Kidney epithelial cell (primary cell): ENCODE results near the gene E2F1. TPM values are rescaled to one million over a fixed set of nuclear protein-coding genes. Genes with fewer than 3 reads are reported as not detected.
A peak's percentile ranks its signal among the peaks of the same experiment; 100 is the strongest.

ENCODE experiments used
- DNase-seq: peaks from one replicate; pipeline ENCODE4 v3.0.0-alpha.2; 2010; ENCODE audit warnings: low read depth
- H3K27me3 ChIP-seq: 2 replicates; pipeline ENCODE4 v1.6.0; 2011; ENCODE audit warnings: low read length; ENCODE audit not compliant: control insufficient read depth, insufficient read depth
- H3K36me3 ChIP-seq: 2 replicates; pipeline ENCODE4 v1.5.1; 2011; ENCODE audit warnings: low read length; ENCODE audit not compliant: control insufficient read depth, insufficient read depth
- H3K4me3 ChIP-seq: 2 replicates; pipeline ENCODE4 v1.5.1; 2011; ENCODE audit warnings: low read depth, mild to moderate bottlenecking, control low read depth, low read length
- CTCF ChIP-seq: IDR thresholded peaks from 2 replicates; pipeline ENCODE4 v1.5.1; 2011; ENCODE audit warnings: mild to moderate bottlenecking, moderate library complexity, low read length, control low read depth, inconsistent platforms; ENCODE audit not compliant: insufficient read depth, poor library complexity, severe bottlenecking
- total RNA-seq: library from RNA; depleted of rRNA; stranded (reverse); fragments of >200 nt; gene quantifications from 2 replicates; pipeline ENCODE4 v1.2.3, GENCODE V29; 2015

E2F1 gene
- total RNA-seq, 1 donor from 2014 or later, result 4.1 TPM

DNA sequence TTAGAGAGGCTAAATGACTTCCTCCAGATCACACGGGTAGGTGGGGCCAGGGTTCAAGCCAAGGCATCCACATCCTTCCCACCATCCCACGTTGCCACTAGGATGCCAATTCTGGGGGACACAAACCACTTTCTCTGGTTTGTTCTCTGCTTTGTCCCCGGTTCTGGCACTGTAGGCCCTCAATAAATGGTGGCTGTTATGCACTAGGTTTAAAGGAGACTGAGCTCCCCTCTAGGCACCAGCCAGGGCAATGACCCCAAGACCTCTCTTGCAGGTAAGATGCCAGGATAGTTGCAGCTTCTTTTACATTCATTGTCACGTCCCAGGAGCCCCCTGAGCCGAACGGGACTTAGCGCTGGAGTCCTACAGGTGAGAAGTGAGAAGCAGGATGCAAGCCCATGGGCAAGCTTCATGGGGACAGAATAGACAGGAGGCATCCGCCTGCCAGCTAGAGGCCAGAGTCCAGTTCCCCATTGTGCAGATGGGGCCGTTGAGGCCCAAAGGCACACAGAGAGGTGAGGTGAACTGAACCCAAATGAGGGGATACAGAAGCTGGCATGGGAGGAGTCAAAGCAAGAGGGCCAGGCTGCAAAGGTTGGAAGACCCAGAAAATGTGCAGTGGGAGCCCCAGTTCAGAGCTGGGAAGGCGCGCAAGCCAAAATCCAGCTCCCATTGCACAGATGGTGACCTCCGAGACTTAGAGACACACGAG lies 33.2 kb upstream of the E2F1 start:
- TF ChIP-seq CTCF, result no peak
- H3K4me3 ChIP-seq, result peak overlapping the region; percentile 69
- no peaks in the 10 kb centered on the region for H3K36me3 ChIP-seq
- no peak for DNase-seq
- no peaks in the 10 kb centered on the region for H3K27me3 ChIP-seq

DNA sequence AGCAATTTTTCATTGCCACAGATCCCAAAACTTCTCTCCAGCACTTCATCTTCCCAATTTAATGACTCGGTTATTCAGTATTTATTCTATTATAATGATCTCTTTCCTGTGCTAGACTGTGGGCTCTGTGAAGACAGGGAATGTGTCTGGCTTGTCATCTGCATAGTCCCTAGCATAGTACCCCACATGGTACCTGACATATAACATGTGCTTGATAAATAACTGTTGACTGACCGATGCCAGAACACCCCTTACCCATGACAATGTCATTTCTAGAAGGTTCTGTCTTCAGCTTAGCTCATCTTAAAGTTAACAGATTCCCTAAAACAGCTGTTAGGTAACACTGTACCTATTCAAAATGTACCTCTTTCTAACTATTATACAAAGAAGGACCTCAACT lies 30.3 kb upstream of the E2F1 start:
- DNase-seq, result no peak
- Histone ChIP-seq H3K4me3 (no peak overlapping the region), H3K27me3 (no peaks in the 10 kb centered on the region), H3K36me3 (no peaks in the 10 kb centered on the region)
- TF ChIP-seq CTCF, result no peak

DNA sequence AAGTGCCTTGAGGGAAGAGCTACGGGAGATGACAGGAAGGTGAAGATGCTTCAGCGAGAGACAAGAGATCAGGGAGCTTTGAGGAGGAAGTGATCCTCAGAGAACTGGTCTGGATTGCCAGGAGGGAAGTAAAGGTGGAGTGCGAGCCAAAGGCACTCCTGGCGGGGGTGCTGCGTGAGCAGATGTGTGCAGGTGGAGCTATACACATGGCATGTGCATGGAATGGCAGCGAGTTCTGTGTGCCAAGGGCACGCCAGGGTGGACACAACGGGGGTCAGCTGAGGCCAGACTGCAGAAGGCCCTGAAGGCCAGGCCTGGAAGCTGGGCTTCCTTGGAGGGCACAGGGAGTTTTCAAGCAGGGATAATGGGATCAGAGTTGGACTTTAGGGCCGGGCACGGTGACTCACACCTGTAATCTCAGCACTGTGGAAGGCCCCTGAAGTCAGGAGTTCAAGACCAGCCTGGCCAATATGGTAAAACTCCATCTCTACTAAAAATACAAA lies 27.7 kb upstream of the E2F1 start:
- Histone ChIP-seq H3K36me3 (no peaks in the 10 kb centered on the region), H3K27me3 (no peaks in the 10 kb centered on the region), H3K4me3 (no peak overlapping the region)
- no peak for DNase-seq
- no peak for TF ChIP-seq CTCF

- no peak for DNase-seq
- Histone ChIP-seq H3K27me3 (no peaks in the 10 kb centered on the region), H3K36me3 (no peaks in the 10 kb centered on the region), H3K4me3 (no peak overlapping the region)
- TF ChIP-seq CTCF, result no peak
Observed at GRCh38 chr20:33711446-33711738, 25.2 kb upstream of the E2F1 start.

- no peaks in the 10 kb centered on the region for H3K36me3 ChIP-seq
- no peak overlapping the region for H3K4me3 ChIP-seq
- DNase-seq, result no peak
- no peak for TF ChIP-seq CTCF
- H3K27me3 ChIP-seq, result no peaks in the 10 kb centered on the region
Observed at GRCh38 chr20:33710681-33711445, 24.7 kb upstream of the E2F1 start.
